Measurements from ENCODE around the gene VSTM1.

DNA sequence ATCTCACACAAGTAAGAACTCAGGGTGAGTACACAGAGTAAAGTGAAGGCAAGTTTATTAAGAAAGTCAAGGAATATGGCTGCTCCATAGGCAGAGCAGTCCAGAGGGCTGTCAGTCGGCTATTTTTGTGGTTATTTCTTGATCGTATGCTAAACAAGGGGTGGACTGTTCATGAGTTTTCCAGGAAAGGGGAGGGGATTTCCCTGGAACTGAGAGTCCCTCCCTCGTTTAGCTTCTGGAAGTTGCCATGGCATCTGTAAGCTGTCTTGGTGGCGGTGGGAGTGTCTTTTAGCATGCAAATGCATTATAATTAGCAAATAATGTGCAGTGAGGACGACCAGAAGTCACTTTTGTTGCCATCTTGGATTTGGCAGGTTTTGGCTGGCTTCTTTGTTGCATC lies 5.8 kb upstream of the VSTM1 start:
- TF ChIP-seq, protein P1, sequence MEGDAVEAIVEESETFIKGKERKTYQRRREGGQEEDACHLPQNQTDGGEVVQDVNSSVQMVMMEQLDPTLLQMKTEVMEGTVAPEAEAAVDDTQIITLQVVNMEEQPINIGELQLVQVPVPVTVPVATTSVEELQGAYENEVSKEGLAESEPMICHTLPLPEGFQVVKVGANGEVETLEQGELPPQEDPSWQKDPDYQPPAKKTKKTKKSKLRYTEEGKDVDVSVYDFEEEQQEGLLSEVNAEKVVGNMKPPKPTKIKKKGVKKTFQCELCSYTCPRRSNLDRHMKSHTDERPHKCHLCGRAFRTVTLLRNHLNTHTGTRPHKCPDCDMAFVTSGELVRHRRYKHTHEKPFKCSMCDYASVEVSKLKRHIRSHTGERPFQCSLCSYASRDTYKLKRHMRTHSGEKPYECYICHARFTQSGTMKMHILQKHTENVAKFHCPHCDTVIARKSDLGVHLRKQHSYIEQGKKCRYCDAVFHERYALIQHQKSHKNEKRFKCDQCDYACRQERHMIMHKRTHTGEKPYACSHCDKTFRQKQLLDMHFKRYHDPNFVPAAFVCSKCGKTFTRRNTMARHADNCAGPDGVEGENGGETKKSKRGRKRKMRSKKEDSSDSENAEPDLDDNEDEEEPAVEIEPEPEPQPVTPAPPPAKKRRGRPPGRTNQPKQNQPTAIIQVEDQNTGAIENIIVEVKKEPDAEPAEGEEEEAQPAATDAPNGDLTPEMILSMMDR (conservative IDR thresholded peaks at IDR 0.05; ENCODE audit: low read length): no peak
- TF ChIP-seq EZH2phosphoT487 (IDR thresholded peaks at IDR 0.05; ENCODE audit: borderline replicate concordance, low read depth, low read length): no peak
